ELR (cell line): ENCODE results near the gene PTCH2.

Experiments
- DNase-seq: peaks from one replicate; pipeline ENCODE4 v3.0.0-alpha.2; 2015; ENCODE audit warnings: low read depth

Gene PTCH2

DNA sequence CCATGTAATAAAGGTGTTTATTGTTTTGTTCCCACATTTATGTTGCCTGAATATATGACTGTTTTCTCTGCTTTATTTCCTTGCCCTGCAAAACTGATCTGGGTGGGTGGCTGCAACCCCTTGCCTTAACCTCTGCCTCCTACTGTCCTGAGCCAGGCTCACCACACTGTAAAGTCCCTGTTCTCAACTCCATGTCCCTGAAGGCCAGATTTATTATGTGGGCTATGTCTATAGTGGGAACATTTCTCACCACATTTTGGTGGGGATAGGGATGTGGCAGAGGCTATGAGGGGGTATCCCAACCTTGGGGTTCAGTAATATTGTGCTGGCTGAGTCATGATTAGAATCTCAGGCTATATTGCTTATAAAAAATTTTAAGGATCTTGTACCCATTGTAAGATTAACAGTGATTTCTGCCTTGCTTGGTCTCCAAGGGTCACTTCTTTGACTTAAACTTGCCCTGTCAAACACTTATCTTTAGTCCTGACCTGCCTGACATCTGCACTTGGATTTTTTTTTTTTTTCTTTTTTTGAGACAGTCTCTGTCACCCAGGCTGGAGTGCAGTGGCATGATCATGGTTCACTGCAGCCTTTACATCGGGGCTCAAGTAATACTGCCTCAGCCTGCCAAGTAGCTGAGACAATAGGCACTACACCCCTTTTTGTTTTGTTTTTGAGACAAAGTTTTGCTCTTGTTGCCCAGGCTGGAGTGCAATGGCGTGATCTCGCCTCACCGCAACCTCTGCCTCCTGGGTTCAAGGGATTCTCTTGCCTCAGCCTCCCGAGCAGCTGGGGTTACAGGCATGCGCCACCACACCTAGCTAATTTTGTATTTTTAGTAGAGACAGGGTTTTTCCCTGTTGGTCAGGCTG lies 64.1 kb downstream of the PTCH2 start:
- DNase-seq = no peak

DNA sequence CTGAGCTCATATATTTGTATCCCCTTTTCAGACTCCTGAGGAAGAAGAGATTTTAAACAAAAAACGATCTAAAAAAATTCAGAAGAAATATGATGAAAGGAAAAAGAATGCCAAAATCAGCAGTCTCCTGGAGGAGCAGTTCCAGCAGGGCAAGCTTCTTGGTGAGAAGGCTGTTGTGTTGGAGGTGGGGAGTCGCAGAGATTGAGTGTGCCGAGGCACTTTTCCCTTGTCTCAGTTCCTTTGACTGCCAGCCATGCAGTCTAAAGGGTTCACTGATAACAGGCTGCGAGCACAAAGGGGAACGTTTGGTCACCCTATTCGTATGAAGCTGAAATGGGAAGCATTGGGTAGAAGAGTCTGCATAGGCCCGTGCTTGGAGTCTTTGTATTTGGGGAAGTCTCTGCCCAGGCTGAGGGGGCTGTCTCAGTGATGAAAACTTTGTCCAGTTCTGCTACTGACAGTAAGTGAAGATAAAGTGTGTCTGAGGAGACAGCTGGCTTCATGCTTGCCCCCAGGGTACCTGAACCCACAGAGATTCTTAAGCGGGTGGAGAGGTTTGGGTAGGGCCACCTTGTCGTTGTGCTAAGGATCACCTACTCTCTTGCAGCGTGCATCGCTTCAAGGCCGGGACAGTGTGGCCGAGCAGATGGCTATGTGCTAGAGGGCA lies 65.0 kb downstream of the PTCH2 start:
- DNase-seq = no peak

- DNase-seq = no peak
These were observed 65.5 kb downstream of the PTCH2 start for GRCh38 chr1:44777547-44777946.

GRCh38 chr1:44776730-44777068 lies 66.4 kb downstream of the PTCH2 start:
- DNase-seq = no peak

- peak; percentile 41 for DNase-seq
These were observed 66.9 kb downstream of the PTCH2 start for GRCh38 chr1:44775930-44776729.

DNA sequence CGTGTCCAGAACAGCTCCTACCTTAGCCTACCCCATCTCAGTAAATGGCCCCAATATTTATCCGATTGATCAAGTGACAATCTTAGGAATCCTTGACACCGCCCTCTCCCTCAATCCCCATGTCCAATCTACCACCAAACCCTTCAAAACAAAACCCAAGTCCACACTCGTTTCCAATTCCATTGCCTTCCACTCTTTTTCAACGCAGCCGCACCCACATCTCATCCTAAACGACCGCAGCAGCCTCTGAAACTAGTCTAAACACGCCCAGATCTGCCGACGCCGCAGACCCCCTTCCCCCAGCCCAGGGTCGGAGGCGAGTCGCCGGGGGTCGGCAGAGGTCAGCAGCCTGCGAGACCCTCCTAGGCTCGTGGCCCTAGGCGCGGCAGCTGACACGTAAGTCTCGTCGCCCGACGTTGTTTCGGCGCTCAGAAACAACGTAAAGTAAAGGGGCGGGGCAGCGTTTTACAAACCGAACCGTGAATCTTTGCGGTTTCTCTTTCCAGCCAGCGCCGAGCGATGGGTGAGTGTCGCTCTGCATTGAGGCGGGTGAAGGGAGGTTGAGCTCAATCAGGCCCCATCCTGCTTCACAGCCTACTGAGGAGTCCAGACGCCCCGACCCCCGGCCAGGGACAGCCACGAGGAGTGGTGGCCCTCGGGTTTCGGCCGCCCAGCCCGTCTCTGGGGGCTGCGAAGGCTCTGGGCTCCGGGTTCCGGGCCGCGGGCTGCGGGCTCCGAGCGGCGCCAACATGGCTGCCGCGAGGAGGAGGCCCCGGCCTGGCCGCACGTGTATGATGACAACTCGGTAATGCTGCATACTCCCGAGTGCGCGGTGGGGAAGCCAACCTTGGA lies 67.7 kb downstream of the PTCH2 start, which contains the start of gene RPS8:
Gene RPS8, plus strand, starts transcription at position 463 of the 852 bp plus-strand sequence. Its CDS starts 57 bp downstream, at position 520.
- DNase-seq = peak; percentile 97
